PC-3 (cell line): ENCODE results near the gene TMEM87B. TPM values are rescaled to one million over a fixed set of nuclear protein-coding genes. Genes with fewer than 3 reads are reported as not detected.

Experiments
- ATAC-seq: fragments of 200-7000 bp; cut with Tn5 transposase; 2 replicates; pipeline ENCODE4 v1.9.1; 2020; ENCODE audit warnings: mild to moderate bottlenecking, moderate library complexity
- BruUV-seq: library from RNA; stranded (reverse); fragments of 400-500 nt; replicated peaks from 2 replicates; lab custom pipeline; 2021; lab: Mats Ljungman, UMichigan
- CTCF ChIA-PET: fragments of 300-600 bp; sonication (Branson Sonifier 250); formaldehyde crosslinking; loops from one replicate; lab custom pipeline; 2022; ENCODE audit warnings: antibody characterized with exemption; lab: Charles Lee
- POLR2A ChIA-PET: fragments of 300-600 bp; sonication (Branson Sonifier 250); formaldehyde crosslinking; loops from one replicate; lab custom pipeline; 2022; ENCODE audit warnings: antibody characterized with exemption; ENCODE audit not compliant: unreplicated experiment; lab: Charles Lee
- DNase-seq: peaks from one replicate; pipeline ENCODE4 v3.0.0-alpha.2; 2015
- H2AFZ ChIP-seq: fragments of 300-600 bp; sonication (generic); 2 replicates; pipeline ENCODE4 v1.6.0; 2016; ENCODE audit warnings: antibody characterized with exemption, low read length
- H3F3A ChIP-seq: fragments of 300-600 bp; sonication (generic); one replicate; pipeline ENCODE4 v1.6.0; 2017; ENCODE audit warnings: antibody characterized with exemption, low read length, control low read depth, mild to moderate bottlenecking; ENCODE audit not compliant: unreplicated experiment
- H3K27ac ChIP-seq: fragments of 300-600 bp; sonication (generic); 2 replicates; pipeline ENCODE4 v1.5.1; 2016; ENCODE audit warnings: mild to moderate bottlenecking, low read length
- H3K27me3 ChIP-seq: fragments of 300-600 bp; sonication (generic); 2 replicates; pipeline ENCODE4 v1.6.1; 2016; ENCODE audit warnings: low read length, mixed read lengths
- H3K36me3 ChIP-seq: fragments of 300-600 bp; sonication (generic); 2 replicates; pipeline ENCODE4 v1.6.1; 2016; ENCODE audit warnings: low read depth, mixed run types, low read length, mixed read lengths
- H3K4me1 ChIP-seq: fragments of 300-600 bp; sonication (generic); 2 replicates; pipeline ENCODE4 v1.5.1; 2016; ENCODE audit warnings: low read length; ENCODE audit not compliant: insufficient read depth
- H3K4me2 ChIP-seq: fragments of 300-600 bp; sonication (generic); 2 replicates; pipeline ENCODE4 v1.6.0; 2016; ENCODE audit warnings: low read length
- H3K4me3 ChIP-seq: fragments of 300-600 bp; sonication (generic); 2 replicates; pipeline ENCODE4 v1.5.1; 2016; ENCODE audit warnings: mild to moderate bottlenecking, low read length, mixed read lengths
- H3K79me2 ChIP-seq: fragments of 300-600 bp; sonication (generic); 2 replicates; pipeline ENCODE4 v1.6.1; 2017; ENCODE audit warnings: low read length, mixed read lengths
- H3K9ac ChIP-seq: fragments of 300-600 bp; sonication (generic); 2 replicates; pipeline ENCODE4 v1.6.0; 2016; ENCODE audit warnings: mild to moderate bottlenecking, low read length
- H3K9me2 ChIP-seq: fragments of 300-600 bp; sonication (generic); replicated peaks from 2 replicates; pipeline ENCODE4 v1.6.1; 2016; ENCODE audit warnings: mixed run types, low read length, mixed read lengths
- H3K9me3 ChIP-seq: fragments of 300-600 bp; sonication (generic); 2 replicates; pipeline ENCODE4 v1.6.1; 2016; ENCODE audit warnings: low read length, mixed read lengths
- H4K20me1 ChIP-seq: fragments of 300-600 bp; sonication (generic); 2 replicates; pipeline ENCODE4 v1.6.1; 2016; ENCODE audit warnings: low read length, mixed read lengths
- CTCF ChIP-seq: fragments of 300-600 bp; sonication (generic); conservative IDR thresholded peaks from 2 replicates; pipeline ENCODE4 v1.5.1; 2017; ENCODE audit warnings: antibody characterized with exemption, low read depth, mild to moderate bottlenecking, low read length
- EZH2 ChIP-seq: fragments of 300-600 bp; sonication (generic); IDR thresholded peaks from one replicate; pipeline ENCODE4 v1.6.1; 2017; ENCODE audit warnings: antibody characterized with exemption, mild to moderate bottlenecking, low read length; ENCODE audit not compliant: unreplicated experiment
- EZH2phosphoT487 ChIP-seq: fragments of 300-600 bp; sonication (generic); IDR thresholded peaks from 2 replicates; pipeline ENCODE4 v1.6.1; 2018; ENCODE audit warnings: mild to moderate bottlenecking, antibody characterized with exemption, low read length, borderline replicate concordance
- intact Hi-C: fragments of 100-400 bp; cut with micrococcal nuclease; formaldehyde crosslinking; loops from 2 replicates; pipeline ENCODE4 v1.9.0; 2023
- total RNA-seq: library from RNA; depleted of rRNA; stranded (reverse); fragments of >200 nt; gene quantifications from 2 replicates; pipeline ENCODE4 v1.2.3, GENCODE V29; 2014

TMEM87B gene
- total RNA-seq, 1 experiment from 2014 or later, result 11.2 TPM

GRCh38 chr2:112048236-112048592 is 6.9 kb upstream of the TMEM87B start:
- Histone ChIP-seq H3K27me3 (no peaks in the 10 kb centered on the region), H3F3A (no peaks in the 10 kb centered on the region), H3K9me3 (no peaks in the 10 kb centered on the region), H3K4me2 (no peak overlapping the region), H3K4me1 (no peaks in the 10 kb centered on the region), H2AFZ (no peak overlapping the region), H4K20me1 (no peaks in the 10 kb centered on the region), H3K9me2 (no peaks in the 10 kb centered on the region), H3K27ac (no peak overlapping the region), H3K79me2 (no peaks in the 10 kb centered on the region), H3K9ac (no peak overlapping the region), H3K4me3 (no peak overlapping the region), H3K36me3 (no peaks in the 10 kb centered on the region)
- no peak for DNase-seq
- POLR2A ChIA-PET, result no interaction called here
- CTCF ChIA-PET, result interaction anchor here (0.7 kb wide), 2 partner anchors 57 to 144 kb away, joined by 3 read pairs; no protein-coding TSS in a partner anchor
- TF ChIP-seq EZH2 (no peak), CTCF (no peak), EZH2phosphoT487 (no peak)
- intact Hi-C loops, result loop anchor here (1.0 kb wide), 2 partner anchors 102 to 147 kb away; no protein-coding TSS in a partner anchor
- no peak for ATAC-seq
- no TSS peak for BruUV-seq

- no peaks in the 10 kb centered on the region for H3K79me2 ChIP-seq
- H3K9me3 ChIP-seq, result no peaks in the 10 kb centered on the region
- no peaks in the 10 kb centered on the region for H3K9me2 ChIP-seq
- H3K27me3 ChIP-seq, result no peaks in the 10 kb centered on the region
- no peak overlapping the region for H2AFZ ChIP-seq
- no peaks in the 10 kb centered on the region for H4K20me1 ChIP-seq
- intact Hi-C loops, result loop anchor here (1.0 kb wide), 4 partner anchors 103 to 162 kb away; no protein-coding TSS in a partner anchor
- peaks cover 6% of the 10 kb centered on the region for H3K4me1 ChIP-seq
- POLR2A ChIA-PET, result no interaction called here
- H3K4me3 ChIP-seq, result no peak overlapping the region
- no peak overlapping the region for H3K9ac ChIP-seq
- H3K27ac ChIP-seq, result no peak overlapping the region
- no peaks in the 10 kb centered on the region for H3K36me3 ChIP-seq
- TF ChIP-seq EZH2phosphoT487, result no peak
- TF ChIP-seq CTCF, result peak; percentile 72
- ATAC-seq, result peak; percentile 64
- peak; percentile 86 for DNase-seq
- BruUV-seq, result no TSS peak
- H3K4me2 ChIP-seq, result no peak overlapping the region
- no peaks in the 10 kb centered on the region for H3F3A ChIP-seq
- CTCF ChIA-PET, result interaction anchor here (0.8 to 0.9 kb wide), 2 partner anchors 151 to 161 kb away, joined by 3 to 10 read pairs; no protein-coding TSS in a partner anchor
Measured at GRCh38 chr2:112048887-112049286, 6.2 kb upstream of the TMEM87B start.

GRCh38 chr2:112050316-112050715 is 4.8 kb upstream of the TMEM87B start:
- no peaks in the 10 kb centered on the region for H3K9me2 ChIP-seq
- DNase-seq (no peak), ATAC-seq (no peak)
- no peak overlapping the region for H3K9ac ChIP-seq
- no TSS peak for BruUV-seq
- H3K27me3 ChIP-seq, result no peaks in the 10 kb centered on the region
- H3K79me2 ChIP-seq, result no peaks in the 10 kb centered on the region
- ChIA-PET POLR2A (no interaction called here), CTCF (no interaction called here)
- no peaks in the 10 kb centered on the region for H3K36me3 ChIP-seq
- TF ChIP-seq EZH2 (no peak), EZH2phosphoT487 (no peak), CTCF (no peak)
- H3K4me2 ChIP-seq, result no peak overlapping the region
- H3F3A ChIP-seq, result no peaks in the 10 kb centered on the region
- no peaks in the 10 kb centered on the region for H3K9me3 ChIP-seq
- no peak overlapping the region for H2AFZ ChIP-seq
- no peaks in the 10 kb centered on the region for H4K20me1 ChIP-seq
- H3K4me1 ChIP-seq, result peaks cover 7% of the 10 kb centered on the region
- H3K27ac ChIP-seq, result no peak overlapping the region
- intact Hi-C loops, result no loop called here
- no peak overlapping the region for H3K4me3 ChIP-seq
